ENCODE data around the gene SYNGR1.
"Not testable (repeated sequence)": the region's sequence is repeated elsewhere in the genome, so short reads cannot be mapped to it uniquely, and the experiment has no call there.

Gene SYNGR1

GRCh38 chr22:39351689-39352214 lies 2.0 kb downstream of the SYNGR1 start:
- no peak for DNase-seq (ENCODE audit: low read depth, low spot score)

DNA sequence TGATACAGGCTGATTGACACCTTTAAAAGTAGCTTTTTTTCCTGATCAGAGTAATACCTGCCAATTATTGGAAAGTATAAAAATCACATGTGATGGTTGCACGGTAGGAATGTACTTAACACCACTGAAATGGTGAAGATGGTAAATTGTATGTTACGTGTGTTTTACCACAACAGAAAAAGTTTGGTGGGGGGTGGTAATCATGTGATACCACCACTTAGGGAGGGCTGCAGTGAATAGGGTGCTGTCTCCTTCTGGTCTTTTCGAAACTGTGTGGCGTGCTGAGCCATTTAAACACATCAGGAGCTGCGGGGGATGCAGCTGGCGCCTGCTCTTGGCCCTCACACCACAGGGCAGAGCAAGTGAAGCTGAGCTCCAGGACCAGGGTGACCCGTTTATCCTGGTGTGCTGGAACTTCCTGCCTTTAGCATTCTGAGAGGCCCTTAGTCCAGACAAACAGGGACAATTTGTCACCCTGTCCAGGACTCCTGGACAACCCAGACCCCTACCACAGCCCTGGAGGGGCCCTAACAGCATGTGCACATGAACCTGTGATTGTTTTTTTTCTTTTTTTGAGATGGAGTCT lies 2.6 kb downstream of the SYNGR1 start:
- DNase-seq (ENCODE audit: low read depth, low spot score), result no peak

- no peak for DNase-seq (ENCODE audit: low read depth, low spot score)
Measured at GRCh38 chr22:39353346-39353745, 3.6 kb downstream of the SYNGR1 start.

- no peak for DNase-seq (ENCODE audit: low read depth, low spot score)
Measured at GRCh38 chr22:39355080-39355479, 5.3 kb downstream of the SYNGR1 start.

DNA sequence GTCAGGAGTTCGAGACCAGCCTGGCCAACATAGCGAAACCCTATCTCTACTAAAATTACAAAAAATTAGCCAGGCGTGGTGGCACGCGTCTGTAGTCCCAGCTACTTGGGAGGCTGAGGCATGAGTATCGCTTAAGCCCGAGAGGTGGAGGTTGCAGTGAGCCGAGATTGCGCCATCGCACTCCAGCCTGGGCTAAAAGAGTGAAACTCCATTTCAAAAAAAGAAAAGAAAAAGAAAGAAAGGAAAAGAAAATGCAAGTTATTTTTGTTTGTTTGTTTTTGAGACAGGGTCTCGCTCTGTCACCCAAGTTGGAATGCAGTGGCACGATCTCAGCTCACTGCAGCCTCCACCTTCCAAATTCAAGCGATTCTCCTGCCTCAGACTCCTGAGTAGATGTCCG lies 6.0 kb downstream of the SYNGR1 start:
- not testable (repeated sequence) for DNase-seq (ENCODE audit: low read depth, low spot score)

GRCh38 chr22:39356464-39356863 lies 6.7 kb downstream of the SYNGR1 start:
- DNase-seq (ENCODE audit: low read depth, low spot score), result no peak

DNA sequence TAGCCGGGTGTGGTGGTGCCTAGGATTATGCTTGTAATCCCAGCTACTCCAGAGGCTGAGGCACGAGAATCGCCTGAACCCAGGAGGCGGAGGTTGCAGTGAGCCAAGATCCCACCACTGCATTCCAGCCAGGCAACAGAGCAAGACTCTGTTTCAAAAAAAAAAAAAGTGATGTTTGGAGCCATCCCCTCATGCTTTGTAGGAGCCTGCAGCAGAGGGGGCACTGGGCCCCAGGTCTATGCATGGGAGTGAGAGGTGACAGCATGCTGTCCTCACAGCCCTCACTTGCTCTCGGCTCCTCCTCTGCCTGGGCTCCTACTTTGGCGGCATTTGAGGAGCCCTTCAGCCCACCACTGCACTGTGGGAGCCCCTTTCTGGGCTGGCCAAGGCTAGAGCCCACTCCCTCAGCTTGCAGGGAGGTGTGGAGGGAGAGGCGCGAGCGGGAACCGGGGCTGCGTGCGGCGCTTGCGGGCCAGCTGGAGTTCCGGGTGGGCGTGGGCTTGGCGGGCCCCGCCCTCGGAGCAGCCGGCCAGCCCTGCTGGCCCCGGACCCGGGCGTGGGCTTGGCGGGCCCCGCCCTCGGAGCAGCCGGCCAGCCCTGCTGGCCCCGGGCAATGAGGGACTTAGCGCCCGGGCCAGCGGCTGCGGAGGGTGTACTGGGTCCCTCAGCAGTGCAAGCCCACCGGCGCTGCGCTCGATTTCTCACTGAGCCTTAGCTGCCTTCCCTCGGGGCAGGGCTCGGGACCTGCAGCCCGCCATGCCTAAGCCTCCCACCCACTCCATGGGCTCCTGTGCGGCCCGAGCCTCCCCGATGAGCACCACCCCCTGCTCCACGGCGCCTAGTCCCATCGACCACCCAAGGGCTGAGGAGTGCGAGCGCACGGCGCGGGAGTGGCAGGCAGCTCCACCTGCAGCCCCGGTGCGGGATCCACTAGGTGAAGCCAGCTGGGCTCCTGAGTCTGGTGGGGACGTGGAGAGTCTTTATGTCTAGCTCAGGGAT lies 7.6 kb downstream of the SYNGR1 start:
- not testable (repeated sequence) for DNase-seq (ENCODE audit: low read depth, low spot score)

GRCh38 chr22:39358197-39358596 lies 8.4 kb downstream of the SYNGR1 start:
- not testable (repeated sequence) for DNase-seq (ENCODE audit: low read depth, low spot score)

GRCh38 chr22:39359659-39360195 lies 9.9 kb downstream of the SYNGR1 start:
- DNase-seq (ENCODE audit: low read depth, low spot score), result no peak

GRCh38 chr22:39360242-39360641 lies 10.5 kb downstream of the SYNGR1 start:
- DNase-seq (ENCODE audit: low read depth, low spot score), result no peak

DNA sequence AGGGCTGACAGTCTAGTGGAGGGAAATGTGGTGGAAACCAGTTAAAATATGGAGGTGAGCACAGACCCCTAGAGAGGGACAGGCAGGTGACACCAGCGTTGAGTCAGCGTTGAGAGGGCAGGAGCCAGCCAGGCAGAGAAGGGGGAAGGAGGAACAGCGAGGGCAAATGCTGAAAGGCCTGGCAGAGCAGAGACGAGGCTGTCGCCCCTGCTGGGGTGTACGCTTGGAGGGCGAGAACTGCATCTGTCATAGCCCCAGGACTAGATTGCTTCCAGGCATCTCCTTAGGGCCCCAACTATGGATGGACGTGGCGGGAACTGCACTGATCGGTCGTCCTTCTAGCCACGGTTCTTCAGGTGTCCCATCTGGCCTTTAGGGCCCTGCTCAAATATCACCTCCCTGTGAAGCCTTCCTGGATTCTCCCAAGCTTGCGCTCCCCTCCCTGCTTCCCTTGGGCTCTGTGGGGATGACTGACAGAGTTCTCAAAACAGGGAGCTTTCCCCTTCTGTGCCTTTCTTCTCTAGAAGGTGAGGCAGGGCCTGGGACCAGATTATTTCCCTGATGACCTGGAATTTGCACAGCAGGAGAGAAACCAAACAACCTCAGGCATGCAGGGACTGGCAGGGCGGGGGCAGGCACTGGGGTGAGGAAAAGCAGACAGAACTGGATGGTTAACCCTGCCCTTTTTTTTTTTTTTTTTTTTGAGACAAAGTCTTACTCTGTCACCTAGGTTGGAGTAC lies 11.1 kb downstream of the SYNGR1 start:
- DNase-seq (ENCODE audit: low read depth, low spot score), result no peak

GRCh38 chr22:39361496-39361895 lies 11.7 kb downstream of the SYNGR1 start:
- no peak for DNase-seq (ENCODE audit: low read depth, low spot score)

DNA sequence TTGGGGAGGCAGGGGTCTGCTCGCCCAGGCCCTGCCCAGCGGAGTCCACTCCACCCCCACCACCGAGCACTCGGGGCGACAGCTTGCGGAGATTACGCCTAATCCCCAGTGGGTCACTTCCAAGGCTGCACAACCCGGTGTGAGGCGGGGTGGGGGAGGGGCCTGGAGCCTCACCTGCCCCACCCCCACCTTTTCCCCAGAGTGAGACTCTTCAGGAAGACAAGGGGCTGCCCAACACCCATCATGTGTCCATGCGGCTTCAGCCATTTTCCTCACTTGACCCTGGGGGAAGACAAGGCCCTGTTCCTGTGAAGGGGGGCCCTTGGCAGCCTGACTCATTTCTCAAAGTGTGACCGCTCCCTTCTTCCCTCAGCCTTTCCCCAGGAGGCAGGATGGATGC lies 12.5 kb downstream of the SYNGR1 start:
- DNase-seq (ENCODE audit: low read depth, low spot score), result no peak

GRCh38 chr22:39362932-39363331 lies 13.1 kb downstream of the SYNGR1 start:
- DNase-seq (ENCODE audit: low read depth, low spot score), result no peak

DNA sequence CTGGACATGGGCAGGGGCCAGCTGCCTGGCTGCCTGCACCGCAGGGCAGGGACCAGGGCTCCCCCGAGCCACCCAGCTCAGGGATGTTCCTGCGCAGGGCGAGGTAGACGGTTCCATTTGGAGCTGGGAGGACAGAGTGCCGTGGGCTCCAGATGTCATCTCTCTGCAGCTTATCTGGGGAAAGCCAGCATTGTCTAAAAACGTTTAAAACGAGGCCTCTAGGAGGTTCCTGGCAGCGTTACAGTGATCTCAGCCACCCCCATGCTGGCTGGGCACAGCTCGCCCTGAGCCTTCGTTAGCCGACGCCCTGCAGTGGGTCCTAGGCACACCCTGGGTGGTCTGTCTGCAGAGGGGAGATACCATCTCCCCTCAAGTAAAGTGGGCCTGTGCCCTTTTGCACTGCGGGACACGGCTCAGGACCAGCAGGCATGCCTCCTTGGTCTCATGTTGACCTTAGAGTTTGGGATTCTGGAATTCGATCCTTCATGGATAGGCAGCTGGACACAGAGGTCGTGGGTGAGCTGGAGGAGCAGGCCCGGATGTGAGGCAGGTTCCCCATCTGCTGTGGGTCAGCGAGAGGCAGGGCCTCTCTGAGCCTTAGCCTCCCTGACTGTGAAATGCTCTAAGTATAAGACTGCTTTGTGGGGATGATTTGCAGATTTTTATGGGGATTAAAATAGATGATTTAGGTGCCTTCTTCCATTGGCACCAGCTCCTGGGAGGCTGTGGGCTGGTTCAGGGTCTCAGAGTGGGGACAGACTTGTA lies 14.1 kb downstream of the SYNGR1 start:
- DNase-seq (ENCODE audit: low read depth, low spot score), result no peak

- no peak for DNase-seq (ENCODE audit: low read depth, low spot score)
Measured at GRCh38 chr22:39364714-39365491, 15.1 kb downstream of the SYNGR1 start.

- DNase-seq (ENCODE audit: low read depth, low spot score), result no peak
Measured at GRCh38 chr22:39365492-39365780, 15.6 kb downstream of the SYNGR1 start.

DNA sequence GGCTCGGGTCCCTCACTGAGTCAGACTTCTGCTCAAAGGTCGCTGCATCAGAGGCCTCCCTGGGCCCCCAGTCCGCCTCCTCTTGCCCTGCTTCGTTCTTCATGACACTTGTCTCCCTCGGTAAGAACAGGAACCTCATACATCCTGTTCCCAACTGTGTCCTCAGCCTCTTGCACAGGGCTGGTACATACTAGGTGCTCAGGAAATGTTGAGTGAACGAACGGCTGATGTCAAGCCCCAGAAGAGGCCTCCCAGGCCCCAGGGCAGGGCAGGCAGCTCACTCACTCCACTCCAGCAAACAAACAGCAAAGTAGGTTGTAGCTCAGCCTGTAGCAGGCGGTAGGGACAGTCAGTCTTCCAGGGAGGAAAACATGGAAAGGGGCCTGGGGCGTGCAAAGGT lies 17.2 kb downstream of the SYNGR1 start:
- DNase-seq (ENCODE audit: low read depth, low spot score), result no peak

- no peak for DNase-seq (ENCODE audit: low read depth, low spot score)
Measured at GRCh38 chr22:39368461-39368911, 18.7 kb downstream of the SYNGR1 start.

DNA sequence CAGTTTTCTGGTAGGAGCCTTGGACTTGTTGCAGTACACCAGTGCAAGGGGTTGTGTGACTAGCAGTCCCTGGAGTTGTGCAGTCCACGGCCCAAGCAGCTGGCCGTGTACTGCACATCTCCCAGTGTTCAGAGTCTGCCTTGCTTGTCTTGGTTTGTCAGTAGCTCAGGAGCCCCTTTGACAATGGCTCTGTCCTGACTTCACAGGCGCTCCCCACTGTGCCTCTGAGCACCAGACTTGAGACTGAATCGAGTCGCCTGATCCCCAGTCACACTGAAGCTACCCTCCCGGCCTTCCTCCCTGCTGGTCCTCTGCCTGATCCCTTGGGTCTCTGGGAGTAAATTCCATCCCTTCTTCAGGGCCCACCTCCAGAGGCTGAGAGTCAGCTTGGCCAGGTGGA lies 19.4 kb downstream of the SYNGR1 start:
- no peak for DNase-seq (ENCODE audit: low read depth, low spot score)
